Measurements from ENCODE around the gene SYT12.
"Not testable (repeated sequence)": the region's sequence is repeated elsewhere in the genome, so short reads cannot be mapped to it uniquely, and the experiment has no call there.

Gene SYT12

GRCh38 chr11:67022961-67023956 is at the start of gene SYT12:
Gene SYT12 (plus strand): TSS chr11:67023134. CDS start chr11:67030145, 7,011 bp downstream.
- DNase-seq (ENCODE audit: low read depth in 2 of 2) = no peak

GRCh38 chr11:66973956-66974580 is 48.9 kb upstream of the SYT12 start:
- no peak for DNase-seq (ENCODE audit: low read depth in 2 of 2)

GRCh38 chr11:66974724-66975404 is 48.1 kb upstream of the SYT12 start, which contains the start of gene C11orf86:
Gene C11orf86 (plus strand): TSS chr11:66975304. CDS start chr11:66975363, 59 bp downstream.
- no peak for DNase-seq (ENCODE audit: low read depth in 2 of 2)

- no peak for DNase-seq (ENCODE audit: low read depth in 2 of 2)
Observed at GRCh38 chr11:66975405-66976027, 47.4 kb upstream of the SYT12 start.

GRCh38 chr11:66976028-66976467 is 46.9 kb upstream of the SYT12 start:
- peak in 1 of 2 donors; percentile 30 for DNase-seq (ENCODE audit: low read depth in 2 of 2)

GRCh38 chr11:66976925-66977324 is 46.0 kb upstream of the SYT12 start:
- DNase-seq (ENCODE audit: low read depth in 2 of 2) = no peak

- no peak for DNase-seq (ENCODE audit: low read depth in 2 of 2)
Observed at GRCh38 chr11:66978229-66978628, 44.7 kb upstream of the SYT12 start.

- no peak for DNase-seq (ENCODE audit: low read depth in 2 of 2)
Observed at GRCh38 chr11:66978717-66979116, 44.2 kb upstream of the SYT12 start.

- DNase-seq (ENCODE audit: low read depth in 2 of 2) = no peak
Observed at GRCh38 chr11:66979336-66979980, 43.5 kb upstream of the SYT12 start.

- DNase-seq (ENCODE audit: low read depth in 2 of 2) = no peak
Observed at GRCh38 chr11:66981976-66982578, 40.9 kb upstream of the SYT12 start.

GRCh38 chr11:66983275-66983924 is 39.5 kb upstream of the SYT12 start:
- DNase-seq (ENCODE audit: low read depth in 2 of 2) = no peak

- DNase-seq (ENCODE audit: low read depth in 2 of 2) = no peak
Observed at GRCh38 chr11:66985508-66986177, 37.3 kb upstream of the SYT12 start.

- DNase-seq (ENCODE audit: low read depth in 2 of 2) = no peak
Observed at GRCh38 chr11:66986178-66986545, 36.8 kb upstream of the SYT12 start.

- no peak for DNase-seq (ENCODE audit: low read depth in 2 of 2)
Observed at GRCh38 chr11:66987158-66987620, 35.7 kb upstream of the SYT12 start.

GRCh38 chr11:66987924-66988637 is 34.9 kb upstream of the SYT12 start:
- no peak for DNase-seq (ENCODE audit: low read depth in 2 of 2)

GRCh38 chr11:66988741-66989140 is 34.2 kb upstream of the SYT12 start:
- DNase-seq (ENCODE audit: low read depth in 2 of 2) = not testable (repeated sequence)

- not testable (repeated sequence) for DNase-seq (ENCODE audit: low read depth in 2 of 2)
Observed at GRCh38 chr11:66989360-66989759, 33.6 kb upstream of the SYT12 start.

- no peak for DNase-seq (ENCODE audit: low read depth in 2 of 2)
Observed at GRCh38 chr11:66992041-66992440, 30.9 kb upstream of the SYT12 start.
